ENCODE results near the gene NSUN6.

DNA sequence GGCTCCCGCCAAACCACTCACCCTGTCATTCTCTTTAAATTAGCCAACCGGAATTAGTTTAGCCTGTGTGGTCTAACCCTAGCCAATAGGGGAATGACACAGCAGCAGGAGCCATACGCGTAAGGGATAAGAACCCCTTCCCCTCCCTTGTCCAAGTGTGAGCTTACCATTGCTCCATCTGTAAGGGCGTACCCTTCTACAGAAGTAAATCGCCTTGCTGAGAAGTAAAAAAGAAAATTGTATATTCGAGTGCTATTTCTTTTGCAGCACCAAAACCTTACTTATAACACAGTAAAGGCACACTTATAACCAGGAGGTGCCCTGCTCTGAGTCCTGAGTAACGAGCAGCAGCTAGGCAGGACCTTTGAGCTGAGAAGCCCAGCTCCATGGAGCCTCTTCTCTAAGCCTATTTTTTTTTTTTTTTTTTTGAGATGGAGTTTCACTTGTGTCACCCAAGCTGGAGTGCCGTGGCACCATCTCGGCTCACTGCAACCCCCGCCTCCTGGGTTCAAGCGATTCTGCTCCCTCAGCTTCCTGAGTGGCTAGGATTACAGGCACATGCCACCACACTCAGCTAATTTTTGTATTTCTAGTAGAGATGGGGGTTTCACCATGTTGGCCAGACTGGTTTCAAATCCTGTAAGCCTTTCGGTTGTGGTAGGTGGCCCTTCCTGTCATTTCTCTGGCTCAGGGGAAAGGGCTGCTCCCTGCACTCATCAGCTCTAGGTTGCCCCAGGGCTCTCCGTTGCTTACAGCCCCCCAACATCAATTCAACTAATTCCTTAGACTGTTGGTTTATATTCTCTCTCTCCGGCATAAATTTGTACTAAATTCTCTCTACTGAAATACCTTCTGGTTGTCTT, 73.3 kb downstream of the NSUN6 start:
- TF ChIP-seq, protein P1, sequence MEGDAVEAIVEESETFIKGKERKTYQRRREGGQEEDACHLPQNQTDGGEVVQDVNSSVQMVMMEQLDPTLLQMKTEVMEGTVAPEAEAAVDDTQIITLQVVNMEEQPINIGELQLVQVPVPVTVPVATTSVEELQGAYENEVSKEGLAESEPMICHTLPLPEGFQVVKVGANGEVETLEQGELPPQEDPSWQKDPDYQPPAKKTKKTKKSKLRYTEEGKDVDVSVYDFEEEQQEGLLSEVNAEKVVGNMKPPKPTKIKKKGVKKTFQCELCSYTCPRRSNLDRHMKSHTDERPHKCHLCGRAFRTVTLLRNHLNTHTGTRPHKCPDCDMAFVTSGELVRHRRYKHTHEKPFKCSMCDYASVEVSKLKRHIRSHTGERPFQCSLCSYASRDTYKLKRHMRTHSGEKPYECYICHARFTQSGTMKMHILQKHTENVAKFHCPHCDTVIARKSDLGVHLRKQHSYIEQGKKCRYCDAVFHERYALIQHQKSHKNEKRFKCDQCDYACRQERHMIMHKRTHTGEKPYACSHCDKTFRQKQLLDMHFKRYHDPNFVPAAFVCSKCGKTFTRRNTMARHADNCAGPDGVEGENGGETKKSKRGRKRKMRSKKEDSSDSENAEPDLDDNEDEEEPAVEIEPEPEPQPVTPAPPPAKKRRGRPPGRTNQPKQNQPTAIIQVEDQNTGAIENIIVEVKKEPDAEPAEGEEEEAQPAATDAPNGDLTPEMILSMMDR (IDR thresholded peaks at IDR 0.05): no peak
- no peak for TF ChIP-seq POLR2AphosphoS5 (IDR thresholded peaks at IDR 0.05)
